Right lobe of liver (tissue), 4 donors: Measurements from ENCODE around the gene LZTR1.

Experiments used
- CTCF ChIP-seq, 4 donors: fragments of 200-600 bp in 3 of 4; fragments of 450-650 bp in 1 of 4; IDR thresholded peaks; one replicate each; pipeline versions ENCODE4 v1.5.1 to v1.8.0; 2016 to 2022; ENCODE audit warnings: antibody characterized with exemption in 4 of 4, mild to moderate bottlenecking in 2 of 4
- POLR2A ChIP-seq: fragments of 450-650 bp; IDR thresholded peaks from one replicate; pipeline ENCODE4 v1.6.1; 2017; ENCODE audit warnings: antibody characterized with exemption, mild to moderate bottlenecking
- donor health status: DM: no; HTN: no; CAD: no.
- donor health status: DM: no; HTN: no; CAD: no.
- donor health status: DM: no; HTN: yes; CAD: no.

- TF ChIP-seq POLR2A (no peak), CTCF (IDR thresholded peaks at IDR 0.05) (no peak)
Measured at GRCh38 chr22:20989323-20990138, 7.4 kb downstream of the LZTR1 start.
